A549 (cell line): ENCODE data around the gene TBCC. TPM values are rescaled to one million over a fixed set of nuclear protein-coding genes. Genes with fewer than 3 reads are reported as not detected.

Source experiments
- ATAC-seq, 2 experiments: fragments of 200-7000 bp in 1 of 2; fragments of >200 bp in 1 of 2; cut with Nextera tagmentation in 1 of 2; cut with Tn5 transposase in 1 of 2; 3 replicates each; pipeline versions ENCODE4 v1.8.0 to v1.9.1; 2018 to 2020; ENCODE audit warnings: mild to moderate bottlenecking in 1 of 2, moderate library complexity in 1 of 2
- CTCF ChIA-PET: fragments of 300-600 bp; sonication (Branson Sonifier 250); formaldehyde crosslinking; extraction: SDS; loops from one replicate; lab custom pipeline; 2021; ENCODE audit warnings: antibody characterized with exemption, inconsistent platforms; lab: Yijun Ruan, JAX
- POLR2A ChIA-PET: fragments of 350-600 bp; formaldehyde crosslinking; extraction: SDS; loops from one replicate; lab custom pipeline; 2021; ENCODE audit warnings: antibody characterized with exemption, inconsistent platforms; lab: Yijun Ruan, JAX
- DNase-seq, 2 experiments: peaks; one replicate each; pipeline versions ENCODE4 v3.0.0 to v3.0.0-alpha.2; 2011 to 2016; ENCODE audit warnings: low read depth in 1 of 2, low spot score in 1 of 2
- FAIRE-seq: peaks from 2 replicates; lab custom pipeline; 2011; peaks lifted over from hg19 to GRCh38; lab: Jason Lieb, UNC
- H3K27ac ChIP-seq, 2 experiments: fragments of >200 bp; sonication (Bioruptor Twin); formaldehyde crosslinking; 3 replicates each; pipeline ENCODE4 v1.5.1; 2016 to 2017
- H3K4me1 ChIP-seq: fragments of >200 bp; sonication (Bioruptor Twin); formaldehyde crosslinking; 3 replicates; pipeline ENCODE4 v1.6.1; 2016
- H3K4me2 ChIP-seq: fragments of >200 bp; sonication (Bioruptor Twin); formaldehyde crosslinking; 3 replicates; pipeline ENCODE4 v1.6.1; 2016
- H3K4me3 ChIP-seq: fragments of >200 bp; sonication (Bioruptor Twin); formaldehyde crosslinking; 3 replicates; pipeline ENCODE4 v1.5.1; 2016
- H3K9me3 ChIP-seq: fragments of >200 bp; sonication (Bioruptor Twin); formaldehyde crosslinking; 3 replicates; pipeline ENCODE4 v1.6.1; 2016
- CBX8 ChIP-seq: fragments of 200-600 bp; sonication (generic); IDR thresholded peaks from 2 replicates; pipeline ENCODE4 v1.6.1; 2016
- CEBPB ChIP-seq, 2 experiments: fragments of >200 bp in 1 of 2; sonication (Bioruptor Twin) in 1 of 2; formaldehyde crosslinking in 1 of 2; IDR thresholded peaks; 2 replicates each; pipeline ENCODE4 v1.6.1; 2012 to 2016
- EHF ChIP-seq: fragments of 250-450 bp; sonication (Bioruptor Pico); IDR thresholded peaks from 2 replicates; pipeline ENCODE4 v1.5.0; 2020; ENCODE audit warnings: mild to moderate bottlenecking
- EP300 ChIP-seq, 2 experiments: fragments of >200 bp; sonication (Bioruptor Twin); formaldehyde crosslinking; IDR thresholded peaks; 2 replicates in 1 of 2; 3 replicates in 1 of 2; pipeline ENCODE4 v1.6.1; 2016 to 2017
- GATA3 ChIP-seq: IDR thresholded peaks from 2 replicates; pipeline ENCODE4 v1.6.1; 2012; ENCODE audit warnings: borderline replicate concordance
- HOXA7 ChIP-seq: fragments of 250-450 bp; sonication (Bioruptor Pico); IDR thresholded peaks from 2 replicates; pipeline ENCODE4 v1.5.0; 2020; ENCODE audit warnings: mild to moderate bottlenecking, moderate library complexity
- HOXB13 ChIP-seq: fragments of 250-450 bp; sonication (Bioruptor Pico); IDR thresholded peaks from 2 replicates; pipeline ENCODE4 v1.5.0; 2020; ENCODE audit warnings: low read depth, mild to moderate bottlenecking, moderate library complexity
- JUNB ChIP-seq: fragments of >200 bp; sonication (Bioruptor Twin); formaldehyde crosslinking; IDR thresholded peaks from 2 replicates; pipeline ENCODE4 v1.6.1; 2016
- KDM5A ChIP-seq: fragments of 200-600 bp; sonication (generic); IDR thresholded peaks from 2 replicates; pipeline ENCODE4 v1.6.1; 2016; ENCODE audit warnings: antibody characterized with exemption, mild to moderate bottlenecking
- MAFK ChIP-seq: fragments of 450-650 bp; IDR thresholded peaks from 2 replicates; pipeline ENCODE4 v1.6.1; 2014; ENCODE audit not compliant: partially characterized antibody
- NPAS2 ChIP-seq: fragments of 250-450 bp; sonication (Bioruptor Pico); IDR thresholded peaks from 2 replicates; pipeline ENCODE4 v1.8.0; 2022; ENCODE audit warnings: mild to moderate bottlenecking, moderate library complexity, borderline replicate concordance
- POLR2AphosphoS2 ChIP-seq: conservative IDR thresholded peaks from 2 replicates; pipeline ENCODE4 v1.6.1; 2012; ENCODE audit warnings: low read length, improper control_type of control experiment, inconsistent platforms
- RAD21 ChIP-seq, 2 experiments: fragments of >200 bp in 1 of 2; sonication (Bioruptor Twin) in 1 of 2; formaldehyde crosslinking in 1 of 2; IDR thresholded peaks in 1 of 2; conservative IDR thresholded peaks in 1 of 2; 2 replicates in 1 of 2; 3 replicates in 1 of 2; pipeline ENCODE4 v1.6.1; 2012 to 2018; ENCODE audit warnings: inconsistent platforms in 1 of 2
- RARB ChIP-seq: fragments of 250-450 bp; sonication (Bioruptor Pico); IDR thresholded peaks from 2 replicates; pipeline ENCODE4 v1.8.0; 2021; ENCODE audit warnings: mild to moderate bottlenecking, moderate library complexity
- ZC3H11A ChIP-seq: fragments of 450-650 bp; IDR thresholded peaks from 2 replicates; pipeline ENCODE4 v1.6.1; 2014; ENCODE audit warnings: antibody characterized with exemption, mild to moderate bottlenecking
- ZNF302 ChIP-seq: fragments of 250-450 bp; sonication (Bioruptor Pico); IDR thresholded peaks from 2 replicates; pipeline ENCODE4 v1.9.0; 2021; ENCODE audit warnings: inconsistent platforms, mild to moderate bottlenecking, moderate library complexity
- ZSCAN20 ChIP-seq: fragments of 250-450 bp; sonication (Bioruptor Pico); IDR thresholded peaks from 2 replicates; pipeline ENCODE4 v1.8.0; 2022; ENCODE audit warnings: mild to moderate bottlenecking, moderate library complexity
- WGBS: methylation state at CpG from one replicate; pipeline ENCODE4 v1.1.6; 2017; ENCODE audit errors: missing lambda C conversion rate; 5-methylcytosine and 5-hydroxymethylcytosine counted together
- polyA plus RNA-seq, 4 experiments: library from polyadenylated mRNA; depleted of rRNA in 3 of 4; stranded (reverse); fragments of >200 nt; fragmentation: RNase III in 1 of 4; extraction: RNeasy Plus Mini Kit Qiagen cat#74134 plus additional on column Dnase treatment in 1 of 4; gene quantifications; 2 replicates in 3 of 4; 3 replicates in 1 of 4; pipeline ENCODE4 v1.2.3, GENCODE V29; 2011 to 2017
- TF ChIP-seq, protein P1 (sequence below): fragments of 250-450 bp; sonication (Bioruptor Pico); IDR thresholded peaks from 2 replicates; pipeline ENCODE4 v1.5.0; 2020; ENCODE audit warnings: low read depth, mild to moderate bottlenecking, moderate library complexity
- TF ChIP-seq, protein P2 (sequence below): fragments of >200 bp; sonication (Bioruptor Twin); formaldehyde crosslinking; IDR thresholded peaks from 2 replicates; pipeline ENCODE4 v1.6.1; 2016
- TF ChIP-seq, protein P3 (sequence below): fragments of 150-350 bp; IDR thresholded peaks from 2 replicates; pipeline ENCODE4 v1.6.1; 2014; ENCODE audit warnings: low read depth, mild to moderate bottlenecking, low read length
- TF ChIP-seq, protein P4 (sequence below): IDR thresholded peaks from 2 replicates; pipeline ENCODE4 v1.6.1; 2012

TBCC gene
- polyA plus RNA-seq, 2 of the 4 experiments (the other 2 are of a cell fraction), result 10.2 to 12.4 TPM

DNA sequence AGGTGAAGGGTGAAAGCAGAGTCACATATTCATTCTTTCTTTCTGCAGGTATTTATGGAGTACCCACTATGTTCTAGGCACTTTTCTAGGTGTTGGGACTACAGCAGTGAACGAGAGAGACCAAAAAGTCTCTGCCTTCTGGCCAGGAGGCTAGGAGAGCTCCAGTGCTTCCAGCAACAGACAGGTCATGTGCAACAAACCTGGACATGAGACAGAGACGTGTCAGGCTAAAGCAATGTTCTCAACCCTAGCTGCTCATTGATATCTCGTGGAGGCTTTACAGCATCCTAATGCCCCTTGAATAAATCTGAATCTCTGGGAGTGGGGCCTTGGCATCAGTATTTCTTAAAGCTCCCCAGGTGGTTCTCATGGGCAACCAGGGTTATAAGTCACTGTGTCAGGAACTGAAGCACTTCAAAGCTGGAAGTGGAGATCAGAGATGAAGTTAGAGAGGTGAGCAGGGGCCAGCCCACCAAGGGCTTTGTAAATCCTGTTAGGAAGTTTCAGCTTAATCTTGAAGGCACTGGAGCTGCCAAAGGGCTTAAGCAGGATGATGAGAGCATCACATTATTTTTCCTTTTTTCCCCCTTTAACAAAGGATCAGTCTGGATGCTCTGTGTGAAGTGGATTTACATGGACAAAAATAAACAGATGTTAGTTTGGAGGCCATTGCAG, 13.0 kb upstream of the TBCC start:
- ATAC-seq (no peak), DNase-seq (no peak), FAIRE-seq (no peak)
- no peak overlapping the region for H3K27ac ChIP-seq
- ChIA-PET POLR2A (interaction anchor here (1.3 kb wide), 1 partner anchor 12 kb away, joined by 4 read pairs; no protein-coding TSS in a partner anchor), CTCF (interaction anchor here (1.2 kb wide), 1 partner anchor 14 kb away, joined by 3 read pairs; no protein-coding TSS in a partner anchor)
- H3K4me2 ChIP-seq, result no peak overlapping the region
- no peaks in the 10 kb centered on the region for H3K4me1 ChIP-seq
- no peak overlapping the region for H3K4me3 ChIP-seq
- TF ChIP-seq KDM5A (no peak), RAD21 (conservative IDR thresholded peaks at IDR 0.05 in 1 of 2, IDR thresholded peaks at IDR 0.05 in 1 of 2) (no peak), RARB (no peak), HOXA7 (CRISPR knock-in tag) (no peak), HOXB13 (CRISPR knock-in tag) (no peak), CBX8 (no peak), ZNF302 (CRISPR knock-in tag) (no peak), GATA3 (no peak)
- H3K9me3 ChIP-seq, result no peaks in the 10 kb centered on the region
- WGBS, result 93% methylated on average over 3 of the region's 3 CpGs

DNA sequence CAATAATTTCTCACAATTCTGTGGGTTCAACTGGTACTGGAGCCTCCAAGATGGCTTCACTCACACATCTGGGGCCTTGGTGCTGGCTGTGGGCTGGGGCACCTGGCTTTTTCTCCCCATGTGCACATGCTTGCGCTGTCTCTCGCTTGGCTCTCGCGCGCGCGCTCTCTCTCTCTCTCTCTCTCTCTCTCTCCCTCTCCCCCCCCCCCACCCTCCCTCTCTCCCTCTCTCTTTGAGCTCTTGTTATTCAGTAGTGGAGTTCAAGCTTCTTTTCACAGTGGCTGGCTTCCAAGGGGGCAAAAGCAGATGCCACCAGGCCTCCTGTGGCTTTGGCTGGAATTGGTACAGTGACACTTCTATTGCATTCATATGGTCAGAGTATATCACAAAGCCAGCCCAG, 10.8 kb upstream of the TBCC start:
- DNase-seq (no peak), ATAC-seq (no peak), FAIRE-seq (no peak)
- WGBS, result 90% methylated on average over 7 of the region's 7 CpGs
- POLR2A ChIA-PET, result no interaction called here
- H3K27ac ChIP-seq, result no peak overlapping the region
- TF ChIP-seq ZSCAN20 (CRISPR knock-in tag), result no peak
- TF ChIP-seq, protein P1, sequence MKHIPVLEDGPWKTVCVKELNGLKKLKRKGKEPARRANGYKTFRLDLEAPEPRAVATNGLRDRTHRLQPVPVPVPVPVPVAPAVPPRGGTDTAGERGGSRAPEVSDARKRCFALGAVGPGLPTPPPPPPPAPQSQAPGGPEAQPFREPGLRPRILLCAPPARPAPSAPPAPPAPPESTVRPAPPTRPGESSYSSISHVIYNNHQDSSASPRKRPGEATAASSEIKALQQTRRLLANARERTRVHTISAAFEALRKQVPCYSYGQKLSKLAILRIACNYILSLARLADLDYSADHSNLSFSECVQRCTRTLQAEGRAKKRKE, result no peak
- TF ChIP-seq, protein P2, sequence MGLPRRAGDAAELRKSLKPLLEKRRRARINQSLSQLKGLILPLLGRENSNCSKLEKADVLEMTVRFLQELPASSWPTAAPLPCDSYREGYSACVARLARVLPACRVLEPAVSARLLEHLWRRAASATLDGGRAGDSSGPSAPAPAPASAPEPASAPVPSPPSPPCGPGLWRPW, result no peak
- TF ChIP-seq, protein P3, sequence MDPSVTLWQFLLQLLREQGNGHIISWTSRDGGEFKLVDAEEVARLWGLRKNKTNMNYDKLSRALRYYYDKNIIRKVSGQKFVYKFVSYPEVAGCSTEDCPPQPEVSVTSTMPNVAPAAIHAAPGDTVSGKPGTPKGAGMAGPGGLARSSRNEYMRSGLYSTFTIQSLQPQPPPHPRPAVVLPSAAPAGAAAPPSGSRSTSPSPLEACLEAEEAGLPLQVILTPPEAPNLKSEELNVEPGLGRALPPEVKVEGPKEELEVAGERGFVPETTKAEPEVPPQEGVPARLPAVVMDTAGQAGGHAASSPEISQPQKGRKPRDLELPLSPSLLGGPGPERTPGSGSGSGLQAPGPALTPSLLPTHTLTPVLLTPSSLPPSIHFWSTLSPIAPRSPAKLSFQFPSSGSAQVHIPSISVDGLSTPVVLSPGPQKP, result no peak
- TF ChIP-seq, protein P4, sequence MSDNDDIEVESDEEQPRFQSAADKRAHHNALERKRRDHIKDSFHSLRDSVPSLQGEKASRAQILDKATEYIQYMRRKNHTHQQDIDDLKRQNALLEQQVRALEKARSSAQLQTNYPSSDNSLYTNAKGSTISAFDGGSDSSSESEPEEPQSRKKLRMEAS, result no peak
- no peak for TF ChIP-seq CEBPB (IDR thresholded peaks at IDR 0.05)
- no peak for TF ChIP-seq EP300 (IDR thresholded peaks at IDR 0.05)
- no peaks in the 10 kb centered on the region for H3K4me1 ChIP-seq
- H3K9me3 ChIP-seq, result no peaks in the 10 kb centered on the region
- no peak overlapping the region for H3K4me3 ChIP-seq
- CTCF ChIA-PET, result no interaction called here
- no peak overlapping the region for H3K4me2 ChIP-seq

DNA sequence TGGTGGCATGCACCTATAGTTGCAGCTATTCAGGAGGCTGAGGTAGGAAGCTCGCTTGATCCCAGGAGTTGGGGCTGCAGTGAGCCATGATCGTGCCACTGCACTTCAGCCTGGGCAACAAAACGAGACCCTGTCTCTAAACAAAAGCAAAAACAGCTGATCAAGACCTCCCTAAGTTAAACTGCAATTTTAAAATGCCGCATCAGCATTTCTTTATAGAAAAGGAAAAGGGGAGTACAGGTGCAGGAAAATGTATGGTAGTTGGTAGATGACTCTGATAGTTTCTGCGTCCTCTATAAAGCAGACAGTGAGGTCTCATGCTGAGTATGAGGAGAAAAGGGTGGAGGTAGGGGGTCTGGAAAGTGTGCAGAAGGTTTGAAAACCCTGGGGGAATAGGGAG, 8.9 kb upstream of the TBCC start:
- 82% methylated on average over 5 of the region's 5 CpGs for WGBS
- DNase-seq, result no peak
- no peak overlapping the region for H3K27ac ChIP-seq
- no peaks in the 10 kb centered on the region for H3K9me3 ChIP-seq
- TF ChIP-seq EHF (CRISPR knock-in tag) (no peak), POLR2AphosphoS2 (no peak), ZC3H11A (no peak), JUNB (no peak), NPAS2 (CRISPR knock-in tag) (no peak), MAFK (peak; percentile 98)
- no peak overlapping the region for H3K4me3 ChIP-seq
- no peak for ATAC-seq
- FAIRE-seq, result no peak
- no peaks in the 10 kb centered on the region for H3K4me1 ChIP-seq
- CTCF ChIA-PET, result interaction anchor here (1.3 kb wide), 1 partner anchor 29 kb away, joined by 3 read pairs; no protein-coding TSS in a partner anchor
- no peak overlapping the region for H3K4me2 ChIP-seq
- POLR2A ChIA-PET, result no interaction called here
